GM12878 (cell line): Measurements from ENCODE around the gene ANK3. TPM values are rescaled to one million over a fixed set of nuclear protein-coding genes. Genes with fewer than 3 reads are reported as not detected.

Source experiments
- ATAC-seq: fragments of 200-7000 bp; cut with Tn5 transposase; 3 replicates; pipeline ENCODE4 v1.9.1; 2020; ENCODE audit warnings: mild to moderate bottlenecking, moderate library complexity
- BruUV-seq: library from RNA; stranded (reverse); fragments of 400-500 nt; replicated peaks from 2 replicates; lab custom pipeline; 2021; lab: Mats Ljungman, UMichigan
- CTCF ChIA-PET: fragments of 300-600 bp; sonication (Branson Sonifier 250); formaldehyde crosslinking; extraction: SDS; loops from one replicate; lab custom pipeline; 2021; ENCODE audit warnings: inconsistent platforms; lab: Yijun Ruan, JAX
- POLR2A ChIA-PET: fragments of 350-600 bp; formaldehyde crosslinking; extraction: SDS; loops from one replicate; lab custom pipeline; 2021; ENCODE audit warnings: inconsistent platforms; lab: Charles Lee
- RAD21 ChIA-PET: fragments of 300-600 bp; sonication (Branson Sonifier 250); formaldehyde crosslinking; loops from one replicate; lab custom pipeline; 2023; ENCODE audit warnings: antibody characterized with exemption; ENCODE audit not compliant: unreplicated experiment; lab: Charles Lee
- SMC1A ChIA-PET: fragments of 300-600 bp; sonication (Branson Sonifier 250); formaldehyde crosslinking; loops from one replicate; lab custom pipeline; 2023; ENCODE audit not compliant: unreplicated experiment, uncharacterized antibody; lab: Charles Lee
- DNase-seq: peaks from one replicate; pipeline ENCODE4 v3.0.0-alpha.2; 2011; ENCODE audit warnings: low read depth, low spot score
- FAIRE-seq: peaks from 3 replicates; lab custom pipeline; 2011; peaks lifted over from hg19 to GRCh38; lab: Jason Lieb, UNC
- H2AFZ ChIP-seq: 2 replicates; pipeline ENCODE4 v1.6.0; 2011; ENCODE audit warnings: low read depth, low read length, control low read depth; ENCODE audit not compliant: control insufficient read depth
- H3K27ac ChIP-seq: 2 replicates; pipeline ENCODE4 v1.5.1; 2011; ENCODE audit warnings: control low read depth; ENCODE audit not compliant: control insufficient read depth, insufficient read depth
- H3K27me3 ChIP-seq, 2 experiments: replicated peaks in 1 of 2; 2 replicates each; pipeline versions ENCODE4 v1.6.0 to v1.6.1; 2011; ENCODE audit warnings: low read length in 1 of 2; ENCODE audit not compliant: control insufficient read depth in 2 of 2, insufficient read depth in 2 of 2
- H3K36me3 ChIP-seq, 2 experiments: 2 replicates each; pipeline ENCODE4 v1.5.1; 2011; ENCODE audit warnings: low read length in 1 of 2; ENCODE audit not compliant: control insufficient read depth in 2 of 2, insufficient read depth in 2 of 2
- H3K4me1 ChIP-seq: 2 replicates; pipeline ENCODE4 v1.6.1; 2011; ENCODE audit warnings: mild to moderate bottlenecking, low read length, moderate library complexity, mixed read lengths; ENCODE audit not compliant: control insufficient read depth, insufficient read depth
- H3K4me2 ChIP-seq: 2 replicates; pipeline ENCODE4 v1.6.0; 2011; ENCODE audit warnings: control low read depth; ENCODE audit not compliant: control insufficient read depth, insufficient read depth
- H3K4me3 ChIP-seq: fragments of 200-600 bp; sonication (generic); 2 replicates; pipeline ENCODE4 v1.5.1; 2016
- H3K79me2 ChIP-seq: 2 replicates; pipeline ENCODE4 v1.6.0; 2011; ENCODE audit warnings: low read length; ENCODE audit not compliant: control insufficient read depth, insufficient read depth
- H3K9ac ChIP-seq: 2 replicates; pipeline ENCODE4 v1.8.0; 2011; ENCODE audit warnings: low read length, control low read depth, mixed read lengths; ENCODE audit not compliant: control insufficient read depth, insufficient read depth
- H3K9me3 ChIP-seq: replicated peaks from 3 replicates; pipeline ENCODE4 v1.5.1; 2011; ENCODE audit warnings: mild to moderate bottlenecking, low read length; ENCODE audit not compliant: control insufficient read depth, insufficient read depth
- H4K20me1 ChIP-seq: 2 replicates; pipeline ENCODE4 v1.6.0; 2011; ENCODE audit not compliant: control insufficient read depth, insufficient read depth
- BMI1 ChIP-seq: fragments of 450-650 bp; IDR thresholded peaks from 2 replicates; pipeline ENCODE4 v1.6.1; 2016; ENCODE audit warnings: mild to moderate bottlenecking, moderate library complexity, borderline replicate concordance
- BRCA1 ChIP-seq: IDR thresholded peaks from 2 replicates; pipeline ENCODE4 v1.6.1; 2011; ENCODE audit warnings: low read depth, low read length, improper control_type of control experiment
- CBFB ChIP-seq: IDR thresholded peaks from 2 replicates; pipeline ENCODE4 v1.6.1; 2016; ENCODE audit warnings: antibody characterized with exemption, low read depth
- CBX3 ChIP-seq: fragments of 200-600 bp; sonication (generic); IDR thresholded peaks from 2 replicates; pipeline ENCODE4 v1.6.1; 2016; ENCODE audit warnings: low read depth, borderline replicate concordance
- CEBPZ ChIP-seq: fragments of 150-350 bp; IDR thresholded peaks from 2 replicates; pipeline ENCODE4 v1.6.1; 2016; ENCODE audit warnings: low read depth, low read length
- ESRRA ChIP-seq: IDR thresholded peaks from 2 replicates; pipeline ENCODE4 v1.6.1; 2012; ENCODE audit warnings: mild to moderate bottlenecking, low read length, improper control_type of control experiment
- FOS ChIP-seq: IDR thresholded peaks from 3 replicates; pipeline ENCODE4 v1.6.1; 2011; ENCODE audit warnings: borderline replicate concordance; ENCODE audit not compliant: insufficient read length; ENCODE audit errors: extremely low read depth
- IRF5 ChIP-seq: fragments of 450-650 bp; IDR thresholded peaks from 2 replicates; pipeline ENCODE4 v1.6.1; 2017; ENCODE audit warnings: borderline replicate concordance
- KDM1A ChIP-seq: fragments of 200-600 bp; sonication (generic); IDR thresholded peaks from 2 replicates; pipeline ENCODE4 v1.6.1; 2016; ENCODE audit warnings: borderline replicate concordance
- PAX8 ChIP-seq: fragments of 450-650 bp; IDR thresholded peaks from 2 replicates; pipeline ENCODE4 v1.6.1; 2017; ENCODE audit warnings: mild to moderate bottlenecking, moderate library complexity
- PRDM15 ChIP-seq: fragments of 450-650 bp; formaldehyde crosslinking; IDR thresholded peaks from 2 replicates; pipeline ENCODE4 v1.4.0; 2020; ENCODE audit warnings: mild to moderate bottlenecking, moderate library complexity
- RAD21 ChIP-seq: IDR thresholded peaks from 2 replicates; pipeline ENCODE4 v1.6.1; 2011; ENCODE audit warnings: mild to moderate bottlenecking, low read depth, low read length, moderate library complexity; ENCODE audit not compliant: insufficient read depth
- SMAD1 ChIP-seq: fragments of 450-650 bp; IDR thresholded peaks from 2 replicates; pipeline ENCODE4 v1.6.1; 2018; ENCODE audit warnings: mild to moderate bottlenecking, low read depth; ENCODE audit not compliant: partially characterized antibody
- SREBF1 ChIP-seq: IDR thresholded peaks from 2 replicates; pipeline ENCODE4 v1.6.1; 2012; ENCODE audit warnings: mild to moderate bottlenecking, low read length
- SUZ12 ChIP-seq: fragments of 200-600 bp; sonication (generic); IDR thresholded peaks from one replicate; pipeline ENCODE4 v1.6.1; 2018; ENCODE audit warnings: antibody characterized with exemption, mild to moderate bottlenecking; ENCODE audit not compliant: unreplicated experiment
- ZNF207 ChIP-seq: fragments of 450-650 bp; IDR thresholded peaks from 2 replicates; pipeline ENCODE4 v1.6.1; 2014; ENCODE audit warnings: antibody characterized with exemption, mild to moderate bottlenecking, borderline replicate concordance
- ZNF24 ChIP-seq: fragments of 450-650 bp; IDR thresholded peaks from 2 replicates; pipeline ENCODE4 v1.6.1; 2017; ENCODE audit warnings: antibody characterized with exemption, mild to moderate bottlenecking
- WGBS: methylation state at CpG from one replicate; pipeline ENCODE4 v1.1.6; 2016; ENCODE audit warnings: low lambda C conversion rate; ENCODE audit not compliant: insufficient replicate concordance, insufficient coverage; ENCODE audit errors: missing lambda C conversion rate; 5-methylcytosine and 5-hydroxymethylcytosine counted together
- in situ Hi-C: fragments of 300-500 bp; cut with MboI; formaldehyde crosslinking; loops from 9 replicates; pipeline ENCODE4 v1.14.3; 2018; ENCODE audit warnings: mixed read lengths
- intact Hi-C: fragments of 100-400 bp; cut with micrococcal nuclease; formaldehyde crosslinking; loops from one replicate; pipeline ENCODE4 v1.14.2; 2022; ENCODE audit not compliant: unreplicated experiment
- polyA plus RNA-seq, 11 experiments: library from polyadenylated mRNA; depleted of rRNA in 4 of 11; unstranded in 6 of 11; stranded (reverse) in 5 of 11; fragments of >200 nt; fragmentation: Nextera tagmentation in 4 of 11; fragmentation: Illumina TruSeq in 1 of 11; extraction: Ambion mirVana in 4 of 11; extraction: Trizol in 1 of 11; gene quantifications; 1 replicate in 1 of 11; 2 replicates in 10 of 11; pipeline versions ENCODE4 v1.2.1 to v1.2.3, GENCODE V29; 2011 to 2016; ENCODE audit warnings: inconsistent platforms in 2 of 11, missing spikeins in 2 of 11, low read depth in 1 of 11
- total RNA-seq, 4 experiments: library from RNA; depleted of rRNA in 3 of 4; stranded (reverse); fragments of >200 nt in 3 of 4; fragmentation: Illumina TruSeq in 1 of 4; extraction: Trizol in 1 of 4; gene quantifications; 2 replicates each; pipeline versions ENCODE4 v1.2.1 to v1.2.3, GENCODE V29; 2013 to 2021

ANK3 gene
- total and polyA plus RNA-seq, 10 of the 15 experiments (the other 5 are each of a cell fraction or from before 2014, with no cell fraction given) = 0.06 to 0.82 (median 0.20) TPM; not detected in 2

- H3K27me3 ChIP-seq = no peaks in the 10 kb centered on the region
- POLR2A ChIA-PET = interaction anchor here (0.5 kb wide), 1 partner anchor 165 kb away, joined by 3 read pairs; no protein-coding TSS in a partner anchor
- WGBS = 64% methylated on average over 3 of the region's 3 CpGs
- intact Hi-C loops = no loop called here
- H3K36me3 ChIP-seq = no peaks in the 10 kb centered on the region
- ATAC-seq = no peak
- H3K4me1 ChIP-seq = peaks cover 6% of the 10 kb centered on the region; the same call in 1 of the 2 replicates
- in situ Hi-C loops = no loop called here
- H3K9me3 ChIP-seq = no peaks in the 10 kb centered on the region
- SMC1A ChIA-PET = interaction anchor here (1.3 to 2.0 kb wide), 3 partner anchors 9 to 211 kb away, joined by 3 to 5 read pairs (median 3); no protein-coding TSS in a partner anchor
- no peak for DNase-seq
- no peaks in the 10 kb centered on the region for H3K79me2 ChIP-seq
- RAD21 ChIA-PET = no interaction called here
- H3K9ac ChIP-seq = no peak overlapping the region
- no peak overlapping the region for H3K27ac ChIP-seq
- FAIRE-seq = no peak
- no TSS peak for BruUV-seq
- no peak overlapping the region for H3K4me2 ChIP-seq
- H2AFZ ChIP-seq = no peak overlapping the region
- no peak overlapping the region for H3K4me3 ChIP-seq
- CTCF ChIA-PET = interaction anchor here (1.1 to 2.7 kb wide), 2 partner anchors 8 to 417 kb away, joined by 4 to 12 read pairs; no protein-coding TSS in a partner anchor
- H4K20me1 ChIP-seq = no peaks in the 10 kb centered on the region
- TF ChIP-seq IRF5 = no peak
- TF ChIP-seq PAX8 = no peak
- no peak for TF ChIP-seq BRCA1
- TF ChIP-seq CBFB = no peak
- no peak for TF ChIP-seq SUZ12
- no peak for TF ChIP-seq CBX3
- TF ChIP-seq ZNF207 = no peak
- TF ChIP-seq FOS = no peak
- TF ChIP-seq SREBF1 = no peak
- TF ChIP-seq PRDM15 (CRISPR knock-in tag) = no peak
- no peak for TF ChIP-seq ESRRA
- no peak for TF ChIP-seq RAD21
- TF ChIP-seq KDM1A = no peak
- no peak for TF ChIP-seq SMAD1
- TF ChIP-seq BMI1 = no peak
- TF ChIP-seq CEBPZ = no peak
- TF ChIP-seq ZNF24 = no peak
Measured at GRCh38 chr10:60041489-60042133, 348.1 kb downstream of the ANK3 start.
